ENCODE data around the gene ARHGAP5. TPM values are rescaled to one million over a fixed set of nuclear protein-coding genes. Genes with fewer than 3 reads are reported as not detected.

ARHGAP5 gene
- total and polyA plus RNA-seq, 9 of the 15 experiments (the other 6 are each of a cell fraction or from before 2014, with no cell fraction given), result 3.1 to 21.8 (median 12.1) TPM

DNA sequence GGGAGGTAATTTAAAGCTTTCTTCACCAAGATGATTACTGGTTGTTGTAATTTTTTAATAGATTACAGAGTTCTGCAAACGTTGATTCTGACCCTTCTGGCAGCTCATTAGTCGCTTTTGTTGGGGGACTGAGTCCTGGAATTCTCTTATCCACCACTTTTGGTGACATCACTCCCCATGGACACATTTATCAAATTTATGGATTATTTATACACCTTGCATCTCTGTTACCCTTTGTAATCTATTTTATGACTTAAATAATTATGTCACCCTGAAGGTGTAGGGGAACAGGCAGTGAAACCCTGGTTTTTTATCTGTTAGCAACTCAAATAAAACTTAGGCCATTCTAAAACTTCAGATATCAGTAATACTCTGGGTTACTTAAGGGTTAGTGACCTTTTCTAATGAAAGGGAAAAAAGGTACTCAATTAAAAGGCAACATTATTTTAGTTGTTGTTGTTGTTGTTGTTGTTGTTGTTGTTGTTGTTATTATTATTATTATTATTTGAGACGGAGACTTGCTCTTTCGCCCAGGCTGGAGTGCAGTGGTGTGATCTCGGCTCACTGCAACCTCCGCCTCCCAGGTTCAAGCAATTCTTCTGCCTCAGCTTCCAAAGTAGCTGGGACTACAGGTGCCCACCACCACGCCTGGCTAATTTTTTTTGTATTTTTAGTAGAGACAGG, 65.8 kb downstream of the ARHGAP5 start:
- Histone ChIP-seq H3K9ac (ENCODE audit: insufficient read depth in 1 of 2, low read depth in 2 of 2, low read length in 2 of 2) (no peak overlapping the region), H3K36me3 (ENCODE audit: control insufficient read depth, insufficient read depth, low read length) (peaks cover 12% of the 10 kb centered on the region; the same call in 2 of the 3 replicates), H3K4me3 (no peak overlapping the region), H3K27me3 (ENCODE audit: control insufficient read depth in 2 of 2, insufficient read depth in 2 of 2, low read length in 2 of 2) (no peaks in the 10 kb centered on the region), H3K9me1 (ENCODE audit: control insufficient read depth, insufficient read depth, low read length) (no peaks in the 10 kb centered on the region), H3K9me3 (replicated peaks; ENCODE audit: control insufficient read depth, insufficient read depth, low read depth, low read length) (no peaks in the 10 kb centered on the region), H3K27ac (ENCODE audit: extremely low read depth, low read depth, low read length) (no peak overlapping the region), H3K79me2 (ENCODE audit: control insufficient read depth, insufficient read depth, low read length) (peaks cover 3% of the 10 kb centered on the region; the same call in 1 of the 3 replicates), H3K4me1 (replicated peaks in 1 of 2; ENCODE audit: control insufficient read depth in 2 of 2, insufficient read depth in 2 of 2, low read length in 2 of 2) (no peaks in the 10 kb centered on the region), H4K20me1 (replicated peaks; ENCODE audit: control insufficient read depth, insufficient read depth, low read length) (no peaks in the 10 kb centered on the region), H3K4me2 (ENCODE audit: insufficient read depth, low read length) (no peak overlapping the region), H2AFZ (ENCODE audit: low read depth, low read length) (no peak overlapping the region)
- whole genome bisulfite sequencing (ENCODE audit: insufficient coverage, low coverage, missing lambda C conversion rate), result 87% methylated on average over 7 of the region's 7 CpGs
- ATAC-seq (no peak), FAIRE-seq (no peak), DNase-seq (ENCODE audit: extremely low read depth in 1 of 4, low spot score in 3 of 4) (no peak)
- no peak for TF ChIP-seq SIX5 (IDR thresholded peaks at IDR 0.05; ENCODE audit: borderline replicate concordance in 1 of 2, insufficient read depth in 1 of 2, low read depth in 1 of 2, low read length in 2 of 2)
- no peak for TF ChIP-seq SOX6 (IDR thresholded peaks at IDR 0.05)
- TF ChIP-seq, protein P1, sequence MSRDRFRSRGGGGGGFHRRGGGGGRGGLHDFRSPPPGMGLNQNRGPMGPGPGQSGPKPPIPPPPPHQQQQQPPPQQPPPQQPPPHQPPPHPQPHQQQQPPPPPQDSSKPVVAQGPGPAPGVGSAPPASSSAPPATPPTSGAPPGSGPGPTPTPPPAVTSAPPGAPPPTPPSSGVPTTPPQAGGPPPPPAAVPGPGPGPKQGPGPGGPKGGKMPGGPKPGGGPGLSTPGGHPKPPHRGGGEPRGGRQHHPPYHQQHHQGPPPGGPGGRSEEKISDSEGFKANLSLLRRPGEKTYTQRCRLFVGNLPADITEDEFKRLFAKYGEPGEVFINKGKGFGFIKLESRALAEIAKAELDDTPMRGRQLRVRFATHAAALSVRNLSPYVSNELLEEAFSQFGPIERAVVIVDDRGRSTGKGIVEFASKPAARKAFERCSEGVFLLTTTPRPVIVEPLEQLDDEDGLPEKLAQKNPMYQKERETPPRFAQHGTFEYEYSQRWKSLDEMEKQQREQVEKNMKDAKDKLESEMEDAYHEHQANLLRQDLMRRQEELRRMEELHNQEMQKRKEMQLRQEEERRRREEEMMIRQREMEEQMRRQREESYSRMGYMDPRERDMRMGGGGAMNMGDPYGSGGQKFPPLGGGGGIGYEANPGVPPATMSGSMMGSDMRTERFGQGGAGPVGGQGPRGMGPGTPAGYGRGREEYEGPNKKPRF (IDR thresholded peaks at IDR 0.05; ENCODE audit: low read depth, low read length), result no peak
- TF ChIP-seq, protein P2, sequence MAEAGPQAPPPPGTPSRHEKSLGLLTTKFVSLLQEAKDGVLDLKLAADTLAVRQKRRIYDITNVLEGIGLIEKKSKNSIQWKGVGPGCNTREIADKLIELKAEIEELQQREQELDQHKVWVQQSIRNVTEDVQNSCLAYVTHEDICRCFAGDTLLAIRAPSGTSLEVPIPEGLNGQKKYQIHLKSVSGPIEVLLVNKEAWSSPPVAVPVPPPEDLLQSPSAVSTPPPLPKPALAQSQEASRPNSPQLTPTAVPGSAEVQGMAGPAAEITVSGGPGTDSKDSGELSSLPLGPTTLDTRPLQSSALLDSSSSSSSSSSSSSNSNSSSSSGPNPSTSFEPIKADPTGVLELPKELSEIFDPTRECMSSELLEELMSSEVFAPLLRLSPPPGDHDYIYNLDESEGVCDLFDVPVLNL (CRISPR knock-in tag; IDR thresholded peaks at IDR 0.05; ENCODE audit: low read depth), result no peak
- TF ChIP-seq SETDB1 (IDR thresholded peaks at IDR 0.05; ENCODE audit: low read length), result no peak
- TF ChIP-seq, protein P3, sequence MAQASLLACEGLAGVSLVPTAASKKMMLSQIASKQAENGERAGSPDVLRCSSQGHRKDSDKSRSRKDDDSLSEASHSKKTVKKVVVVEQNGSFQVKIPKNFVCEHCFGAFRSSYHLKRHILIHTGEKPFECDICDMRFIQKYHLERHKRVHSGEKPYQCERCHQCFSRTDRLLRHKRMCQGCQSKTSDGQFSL (CRISPR knock-in tag; IDR thresholded peaks at IDR 0.05), result no peak
- TF ChIP-seq, protein P3 (tag; IDR thresholded peaks at IDR 0.05), result no peak
- no peak for TF ChIP-seq CBX5 (IDR thresholded peaks at IDR 0.05; ENCODE audit: borderline replicate concordance, low read depth)
- no peak for TF ChIP-seq ZNF830 (CRISPR knock-in tag; IDR thresholded peaks at IDR 0.05)
- TF ChIP-seq ZKSCAN1 (IDR thresholded peaks at IDR 0.05; ENCODE audit: low read depth, low read length), result no peak
- TF ChIP-seq, protein P4, sequence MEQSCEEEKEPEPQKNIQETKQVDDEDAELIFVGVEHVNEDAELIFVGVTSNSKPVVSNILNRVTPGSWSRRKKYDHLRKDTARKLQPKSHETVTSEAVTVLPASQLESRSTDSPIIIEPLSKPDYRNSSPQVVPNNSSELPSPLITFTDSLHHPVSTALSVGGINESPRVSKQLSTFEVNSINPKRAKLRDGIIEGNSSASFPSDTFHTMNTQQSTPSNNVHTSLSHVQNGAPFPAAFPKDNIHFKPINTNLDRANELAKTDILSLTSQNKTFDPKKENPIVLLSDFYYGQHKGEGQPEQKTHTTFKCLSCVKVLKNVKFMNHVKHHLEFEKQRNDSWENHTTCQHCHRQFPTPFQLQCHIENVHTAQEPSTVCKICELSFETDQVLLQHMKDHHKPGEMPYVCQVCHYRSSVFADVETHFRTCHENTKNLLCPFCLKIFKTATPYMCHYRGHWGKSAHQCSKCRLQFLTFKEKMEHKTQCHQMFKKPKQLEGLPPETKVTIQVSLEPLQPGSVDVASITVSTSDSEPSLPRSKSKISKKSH (CRISPR knock-in tag; IDR thresholded peaks at IDR 0.05), result no peak
- TF ChIP-seq ZC3H4 (CRISPR knock-in tag; IDR thresholded peaks at IDR 0.05; ENCODE audit: borderline replicate concordance), result no peak
- no peak for TF ChIP-seq PHF21A (IDR thresholded peaks at IDR 0.05; ENCODE audit: borderline replicate concordance, low read depth)
- no TSS peak for BruUV-seq (replicated peaks)
- CTCF ChIA-PET (ENCODE audit: low intra/inter-chr PET ratio), result no interaction called here
- intact Hi-C loops (cut with micrococcal nuclease) (no loop called here), in situ Hi-C loops (cut with MboI) (no loop called here)
- POLR2A ChIA-PET, result no interaction called here

Measured in K562 (cell line).